HCT116 (cell line): Measurements from ENCODE around the gene SPTBN1. TPM values are rescaled to one million over a fixed set of nuclear protein-coding genes. Genes with fewer than 3 reads are reported as not detected.

Experiments used
- ATAC-seq: fragments of 200-7000 bp; cut with Tn5 transposase; 2 replicates; pipeline ENCODE4 v1.9.1; 2020; ENCODE audit warnings: mild to moderate bottlenecking, moderate library complexity
- BruUV-seq: library from RNA; stranded (reverse); fragments of 400-500 nt; replicated peaks from 2 replicates; lab custom pipeline; 2021; lab: Mats Ljungman, UMichigan
- CTCF ChIA-PET: fragments of 300-600 bp; sonication (Branson Sonifier 250); formaldehyde crosslinking; loops from one replicate; lab custom pipeline; 2021; ENCODE audit warnings: antibody characterized with exemption; lab: Charles Lee
- POLR2A ChIA-PET: fragments of 300-600, 350-600 bp; sonication (Branson Sonifier 250); formaldehyde crosslinking; loops from one replicate; lab custom pipeline; 2021; ENCODE audit warnings: antibody characterized with exemption; lab: Charles Lee
- RAD21 ChIA-PET, 2 experiments: fragments of 300-600 bp; sonication (Branson Sonifier 250); formaldehyde crosslinking; loops; one replicate each; lab custom pipeline; 2023; ENCODE audit warnings: low total read pairs in 2 of 2; ENCODE audit not compliant: uncharacterized antibody in 2 of 2, unreplicated experiment in 2 of 2, low non-redundant PET in 1 of 2; lab: Charles Lee
- DNase-seq: peaks from one replicate; pipeline ENCODE4 v3.0.0-alpha.2; 2010; ENCODE audit warnings: low read depth, low spot score
- H2AFZ ChIP-seq: fragments of 200-600 bp; shearing (Covaris generic), sonication (generic); 2 replicates; pipeline ENCODE4 v1.6.1; 2017; ENCODE audit warnings: low read depth, mixed run types, mixed read lengths, antibody characterized with exemption, low read length; ENCODE audit not compliant: poor library complexity, severe bottlenecking
- H3K27ac ChIP-seq: 2 replicates; pipeline ENCODE4 v1.5.1; 2012; ENCODE audit warnings: low read depth, low read length
- H3K27me3 ChIP-seq: fragments of 200-600 bp; sonication (generic); 2 replicates; pipeline ENCODE4 v1.6.1; 2016; ENCODE audit warnings: mixed run types, low read length, mixed read lengths; ENCODE audit not compliant: insufficient read depth
- H3K36me3 ChIP-seq, 2 experiments: fragments of 200-500 bp in 1 of 2; fragments of 200-600 bp in 1 of 2; sonication (Bioruptor generic) in 1 of 2; sonication (generic) in 1 of 2; 2 replicates each; pipeline versions ENCODE4 v1.5.1 to v1.6.1; 2014 to 2016; ENCODE audit warnings: low read length in 2 of 2, inconsistent platforms in 1 of 2, mixed read lengths in 1 of 2, mixed run types in 1 of 2; ENCODE audit not compliant: insufficient read depth in 2 of 2, control insufficient read depth in 1 of 2
- H3K4me1 ChIP-seq, 2 experiments: fragments of 200-600 bp in 1 of 2; sonication (generic) in 1 of 2; 2 replicates each; pipeline versions ENCODE4 v1.5.1 to v1.6.1; 2012 to 2017; ENCODE audit warnings: low read length in 2 of 2, inconsistent platforms in 1 of 2, mild to moderate bottlenecking in 1 of 2, mixed read lengths in 1 of 2, mixed run types in 1 of 2, moderate library complexity in 1 of 2; ENCODE audit not compliant: insufficient read depth in 2 of 2, control insufficient read depth in 1 of 2
- H3K4me2 ChIP-seq: fragments of 200-600 bp; sonication (generic); 2 replicates; pipeline ENCODE4 v1.6.1; 2017; ENCODE audit warnings: mixed run types, low read length, mixed read lengths
- H3K4me3 ChIP-seq, 2 experiments: fragments of 200-600 bp in 1 of 2; sonication (generic) in 1 of 2; replicated peaks in 1 of 2; 2 replicates each; pipeline ENCODE4 v1.5.1; 2011 to 2016; ENCODE audit warnings: low read length in 2 of 2, control low read depth in 1 of 2, low read depth in 1 of 2, mild to moderate bottlenecking in 1 of 2, mixed read lengths in 1 of 2, mixed run types in 1 of 2
- H3K79me2 ChIP-seq: fragments of 200-600 bp; sonication (generic); 2 replicates; pipeline ENCODE4 v1.6.1; 2017; ENCODE audit warnings: mild to moderate bottlenecking, mixed run types, low read length, moderate library complexity, mixed read lengths; ENCODE audit not compliant: insufficient read depth
- H3K9ac ChIP-seq: fragments of 200-600 bp; sonication (generic); 2 replicates; pipeline ENCODE4 v1.6.1; 2016; ENCODE audit warnings: low read length, mixed read lengths
- H3K9me2 ChIP-seq: fragments of 200-600 bp; sonication (generic), shearing (Covaris generic); 2 replicates; pipeline ENCODE4 v1.6.1; 2017; ENCODE audit warnings: mixed run types, mild to moderate bottlenecking, moderate library complexity; ENCODE audit not compliant: insufficient read depth
- H3K9me3 ChIP-seq, 2 experiments: fragments of 200-500 bp in 1 of 2; fragments of 200-600 bp in 1 of 2; sonication (Bioruptor generic) in 1 of 2; sonication (generic) in 1 of 2; 2 replicates each; pipeline ENCODE4 v1.6.1; 2014 to 2017; ENCODE audit warnings: low read length in 2 of 2, mixed read lengths in 2 of 2, inconsistent platforms in 1 of 2, low read depth in 1 of 2, mild to moderate bottlenecking in 1 of 2, mixed run types in 1 of 2, moderate library complexity in 1 of 2; ENCODE audit not compliant: control insufficient read depth in 1 of 2, insufficient read depth in 1 of 2
- H4K20me1 ChIP-seq: fragments of 200-600 bp; sonication (generic), shearing (Covaris generic); 2 replicates; pipeline ENCODE4 v1.6.1; 2017; ENCODE audit warnings: mixed run types, mild to moderate bottlenecking, moderate library complexity; ENCODE audit not compliant: insufficient read depth
- ATF3 ChIP-seq: IDR thresholded peaks from 2 replicates; pipeline ENCODE4 v1.6.1; 2012
- CBX3 ChIP-seq: IDR thresholded peaks from 2 replicates; pipeline ENCODE4 v1.6.1; 2012; ENCODE audit warnings: low read depth
- CEBPB ChIP-seq: IDR thresholded peaks from 2 replicates; pipeline ENCODE4 v1.6.1; 2012; ENCODE audit warnings: low read depth
- CTCF ChIP-seq, 3 experiments: fragments of 200-600 bp in 1 of 3; sonication (generic) in 1 of 3; IDR thresholded peaks in 2 of 3; conservative IDR thresholded peaks in 1 of 3; 2 replicates each; pipeline ENCODE4 v1.5.1; 2012 to 2017; ENCODE audit warnings: low read depth in 2 of 3, low read length in 2 of 3, antibody characterized with exemption in 1 of 3, borderline replicate concordance in 1 of 3, control low read depth in 1 of 3, mild to moderate bottlenecking in 1 of 3, mixed read lengths in 1 of 3, mixed run types in 1 of 3, moderate library complexity in 1 of 3; ENCODE audit not compliant: insufficient read depth in 1 of 3
- EZH2 ChIP-seq: fragments of 200-600 bp; sonication (generic); IDR thresholded peaks from 2 replicates; pipeline ENCODE4 v1.6.1; 2017; ENCODE audit warnings: antibody characterized with exemption, mixed run types
- POLR2A ChIP-seq: IDR thresholded peaks from 2 replicates; pipeline ENCODE4 v1.7.0; 2011; ENCODE audit warnings: borderline replicate concordance; ENCODE audit not compliant: insufficient read depth, insufficient read length; ENCODE audit errors: extremely low read depth
- RAD21 ChIP-seq: IDR thresholded peaks from 2 replicates; pipeline ENCODE4 v1.6.1; 2012; ENCODE audit warnings: low read depth, mild to moderate bottlenecking
- SP1 ChIP-seq: IDR thresholded peaks from 2 replicates; pipeline ENCODE4 v1.6.1; 2012; ENCODE audit warnings: low read depth
- TCF7L2 ChIP-seq: IDR thresholded peaks from 2 replicates; pipeline ENCODE4 v1.7.0; 2011; ENCODE audit warnings: borderline replicate concordance, inconsistent platforms; ENCODE audit not compliant: insufficient read depth, insufficient read length; ENCODE audit errors: extremely low read depth
- YY1 ChIP-seq: IDR thresholded peaks from 2 replicates; pipeline ENCODE4 v1.6.1; 2011; ENCODE audit warnings: low read length, low read depth, moderate library complexity, mild to moderate bottlenecking; ENCODE audit not compliant: insufficient replicate concordance; ENCODE audit errors: extremely low read depth
- ZFX ChIP-seq: fragments of 450-650 bp; IDR thresholded peaks from 2 replicates; pipeline ENCODE4 v1.6.1; 2017
- ZNF274 ChIP-seq: fragments of 200-500 bp; sonication (Bioruptor generic); IDR thresholded peaks from 2 replicates; pipeline ENCODE4 v1.6.1; 2014; ENCODE audit warnings: mild to moderate bottlenecking, low read depth, low read length, inconsistent platforms
- intact Hi-C: fragments of 100-400 bp; cut with micrococcal nuclease; formaldehyde crosslinking; loops from 2 replicates; pipeline ENCODE4 v1.10.0; 2022
- total RNA-seq: library from RNA; stranded (reverse); gene quantifications from one replicate; pipeline ENCODE4 v1.2.1, GENCODE V29; 2021; ENCODE audit not compliant: unreplicated experiment

Gene SPTBN1
- total RNA-seq, 1 experiment from 2014 or later: 84.4 TPM

GRCh38 chr2:54574860-54575247 is 118.7 kb downstream of the SPTBN1 start:
- DNase-seq (no peak), ATAC-seq (no peak)
- H3K9ac ChIP-seq: no peak overlapping the region
- no peak overlapping the region for H3K4me2 ChIP-seq
- POLR2A ChIA-PET: no interaction called here
- RAD21 ChIA-PET: no interaction called here
- no TSS peak for BruUV-seq
- no peaks in the 10 kb centered on the region; the same call in 1 of the 2 replicates for H4K20me1 ChIP-seq
- H3K79me2 ChIP-seq: peaks cover 94% of the 10 kb centered on the region
- H3K27me3 ChIP-seq: no peaks in the 10 kb centered on the region
- intact Hi-C loops: no loop called here
- no peak overlapping the region for H3K4me3 ChIP-seq
- CTCF ChIA-PET: no interaction called here
- H3K9me3 ChIP-seq: no peaks in the 10 kb centered on the region
- no peaks in the 10 kb centered on the region for H3K9me2 ChIP-seq
- H2AFZ ChIP-seq: no peak overlapping the region
- TF ChIP-seq POLR2A: no peak
- TF ChIP-seq RAD21: no peak
- TF ChIP-seq CEBPB: no peak
- no peak for TF ChIP-seq ATF3
- TF ChIP-seq TCF7L2: no peak
- TF ChIP-seq SP1: no peak
- TF ChIP-seq YY1: no peak
- TF ChIP-seq ZFX: no peak
- TF ChIP-seq CBX3: no peak
- TF ChIP-seq CTCF (IDR thresholded peaks at IDR 0.05 in 2 of 3, conservative IDR thresholded peaks at IDR 0.05 in 1 of 3; ENCODE audit: borderline replicate concordance in 1 of 3, insufficient read depth in 1 of 3, low read depth in 2 of 3, low read length in 2 of 3): no peak
- TF ChIP-seq ZNF274: no peak
- TF ChIP-seq EZH2: no peak
- no peaks in the 10 kb centered on the region for H3K36me3 ChIP-seq
- H3K4me1 ChIP-seq: peaks cover 31 to 41% of the 10 kb centered on the region in 2 experiments
- H3K27ac ChIP-seq: no peak overlapping the region
